GM19193 (cell line): ENCODE measurements around the gene TEKT5.

Experiments used
- POLR2A ChIP-seq: IDR thresholded peaks from 4 replicates; pipeline ENCODE4 v1.6.1; 2011; ENCODE audit not compliant: insufficient read depth, insufficient read length; ENCODE audit errors: extremely low read depth

TEKT5 gene

DNA sequence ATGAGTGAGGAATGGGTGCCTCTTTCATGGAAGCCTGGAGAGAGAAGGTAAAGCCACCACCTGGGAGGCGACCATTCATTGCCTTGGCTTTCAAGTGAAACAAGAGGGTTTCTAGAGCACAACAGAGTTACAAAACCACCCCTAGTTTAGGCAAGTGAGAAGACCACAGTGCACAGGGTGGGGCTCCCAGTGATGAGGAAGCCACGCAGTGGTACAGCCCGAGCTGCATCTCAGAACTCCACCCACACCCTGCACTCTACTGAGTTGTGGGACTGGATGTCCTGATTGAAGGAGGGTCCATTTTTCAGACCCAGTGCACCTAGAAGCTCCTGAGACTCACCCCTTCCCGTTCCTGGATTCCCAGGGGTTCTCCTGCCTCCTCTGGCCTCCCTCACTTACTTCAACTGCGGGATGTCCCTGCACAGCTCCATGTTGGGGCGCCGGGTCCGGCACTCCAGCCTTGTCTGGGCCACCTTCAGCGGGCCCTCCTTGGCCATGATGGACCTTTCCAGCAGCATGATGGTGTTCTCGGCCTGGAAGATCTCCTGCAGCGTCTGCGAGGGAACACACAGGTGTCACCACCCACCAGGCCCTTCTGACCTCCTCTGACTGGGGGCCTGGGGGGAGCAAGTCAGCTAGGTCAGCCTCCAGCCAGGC is 59.2 kb downstream of the TEKT5 start:
- no peak for TF ChIP-seq POLR2A

DNA sequence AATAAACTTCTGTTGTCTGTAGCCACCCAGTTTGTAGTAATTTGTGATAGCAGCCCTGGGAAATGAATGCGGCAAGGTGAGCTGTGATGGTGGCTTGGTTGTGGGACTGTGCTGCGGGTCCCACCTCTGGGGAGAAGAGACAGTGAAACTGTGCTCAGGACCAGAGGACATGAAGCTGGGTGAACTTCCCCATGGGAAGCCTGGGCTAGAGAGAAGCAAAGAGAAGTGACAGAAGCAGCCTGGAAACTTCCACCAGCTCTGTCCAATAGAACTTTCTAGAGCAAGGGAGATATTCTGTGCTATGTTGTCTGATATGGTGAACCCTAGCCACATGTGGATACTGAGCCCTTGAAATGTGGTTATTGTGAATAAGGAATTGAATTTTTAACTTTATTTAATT is 62.8 kb downstream of the TEKT5 start:
- no peak for TF ChIP-seq POLR2A

DNA sequence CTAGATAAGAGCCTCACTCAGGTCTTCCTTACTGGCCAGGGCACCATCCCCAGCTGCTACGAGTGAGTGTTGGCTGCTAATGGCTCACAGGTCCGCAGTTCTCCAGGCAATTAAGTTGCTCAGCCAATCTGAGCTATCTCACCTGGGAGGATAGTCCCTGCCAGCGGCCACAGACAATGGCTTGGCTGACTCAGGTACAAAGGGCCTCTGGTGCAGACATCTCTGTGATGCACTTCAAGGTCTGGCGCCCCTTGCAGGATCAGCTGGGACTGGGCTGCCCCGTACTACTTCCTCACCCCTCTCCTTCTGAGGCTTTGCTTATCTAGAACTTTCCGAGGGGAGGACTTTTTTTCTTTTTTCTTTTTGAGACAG is 65.2 kb downstream of the TEKT5 start:
- TF ChIP-seq POLR2A: no peak

DNA sequence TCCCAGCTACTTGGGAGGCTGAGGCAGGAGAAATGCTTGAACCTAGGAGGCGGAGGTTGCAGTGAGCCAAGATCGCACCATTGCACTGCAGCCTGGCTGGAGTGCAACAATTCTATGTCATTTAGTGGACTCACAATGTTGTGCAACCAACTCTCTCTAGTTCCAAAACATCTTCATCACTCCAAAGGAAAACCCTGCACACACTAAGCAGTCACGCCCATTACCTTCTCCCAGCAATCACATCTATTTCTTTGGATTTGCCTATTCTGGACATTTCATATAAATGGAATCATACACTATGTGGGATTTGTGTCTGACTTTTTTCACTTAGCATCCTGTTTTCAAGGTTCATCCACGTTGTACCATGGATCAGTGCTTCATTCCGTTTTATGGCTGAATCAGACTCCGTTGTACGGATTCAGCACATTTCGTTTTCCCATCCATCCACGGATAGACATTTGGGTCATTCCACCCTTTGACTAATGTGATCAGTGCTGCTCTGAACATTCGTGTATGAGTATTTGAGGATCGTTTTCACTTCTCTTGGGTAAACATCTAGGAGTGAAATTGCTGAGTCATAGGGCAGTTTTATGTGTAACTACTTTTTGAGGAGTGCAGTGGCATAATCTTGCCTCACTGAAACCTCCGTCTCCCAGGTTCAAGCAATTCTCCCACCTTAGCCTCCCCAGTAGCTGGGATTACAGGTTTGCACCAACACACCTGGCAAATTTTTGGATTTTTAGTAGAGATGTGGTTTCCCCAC is 69.0 kb downstream of the TEKT5 start:
- no peak for TF ChIP-seq POLR2A

- TF ChIP-seq POLR2A: no peak
These were observed 70.2 kb downstream of the TEKT5 start for GRCh38 chr16:10624527-10624926.

- no peak for TF ChIP-seq POLR2A
These were observed 71.7 kb downstream of the TEKT5 start for GRCh38 chr16:10623059-10623458.

GRCh38 chr16:10622036-10622921 is 72.5 kb downstream of the TEKT5 start:
- TF ChIP-seq POLR2A: no peak

DNA sequence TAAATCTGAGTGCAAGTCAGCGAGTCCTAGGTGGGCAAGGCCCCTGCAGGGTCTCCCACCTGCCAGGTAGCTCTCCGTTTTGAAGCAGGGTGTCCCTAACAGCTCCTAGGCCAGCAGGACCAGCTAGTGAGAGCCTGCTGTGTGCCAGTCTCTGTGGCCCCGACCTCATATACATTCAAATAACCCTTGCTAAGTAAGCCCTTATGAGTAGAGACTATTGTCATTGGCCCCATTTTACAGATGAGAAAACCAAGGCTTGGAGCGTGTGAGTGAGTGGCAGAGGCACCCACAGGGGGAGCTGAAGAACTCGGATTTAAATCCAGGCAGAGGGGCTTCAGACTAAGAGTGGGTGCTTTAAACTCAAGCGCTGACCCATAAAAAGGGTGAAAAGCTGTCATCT is 74.6 kb downstream of the TEKT5 start:
- TF ChIP-seq POLR2A: no peak

DNA sequence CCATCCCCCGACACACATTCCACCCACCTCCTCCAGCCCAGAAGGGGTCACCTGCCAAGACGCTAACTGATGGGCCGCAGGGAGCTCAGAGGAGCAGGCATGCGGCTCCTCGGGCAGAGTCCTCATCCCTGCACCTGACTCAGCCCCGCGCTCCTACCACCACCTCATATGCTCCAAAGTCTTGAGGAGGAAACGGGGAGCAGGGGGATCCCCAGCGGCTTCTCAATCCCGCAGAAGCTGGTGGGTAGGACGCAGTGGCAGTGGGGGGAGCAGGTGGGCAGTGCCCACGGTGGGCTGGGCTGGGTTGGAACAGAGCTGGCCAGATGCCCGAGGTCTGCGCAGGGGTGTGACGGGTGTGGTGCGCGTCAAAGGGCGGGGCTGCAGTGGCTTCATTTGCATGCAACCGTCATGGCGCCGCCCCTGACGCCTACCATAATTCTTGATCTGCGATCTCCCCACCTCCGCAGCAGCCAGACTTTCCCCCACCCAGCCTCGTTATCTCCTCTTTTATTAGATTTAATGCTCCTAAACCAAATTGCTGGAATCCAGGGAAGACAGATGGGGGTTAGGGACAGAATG is 75.4 kb downstream of the TEKT5 start:
- TF ChIP-seq POLR2A: no peak

- no peak for TF ChIP-seq POLR2A
These were observed 76.0 kb downstream of the TEKT5 start for GRCh38 chr16:10618710-10619209.

DNA sequence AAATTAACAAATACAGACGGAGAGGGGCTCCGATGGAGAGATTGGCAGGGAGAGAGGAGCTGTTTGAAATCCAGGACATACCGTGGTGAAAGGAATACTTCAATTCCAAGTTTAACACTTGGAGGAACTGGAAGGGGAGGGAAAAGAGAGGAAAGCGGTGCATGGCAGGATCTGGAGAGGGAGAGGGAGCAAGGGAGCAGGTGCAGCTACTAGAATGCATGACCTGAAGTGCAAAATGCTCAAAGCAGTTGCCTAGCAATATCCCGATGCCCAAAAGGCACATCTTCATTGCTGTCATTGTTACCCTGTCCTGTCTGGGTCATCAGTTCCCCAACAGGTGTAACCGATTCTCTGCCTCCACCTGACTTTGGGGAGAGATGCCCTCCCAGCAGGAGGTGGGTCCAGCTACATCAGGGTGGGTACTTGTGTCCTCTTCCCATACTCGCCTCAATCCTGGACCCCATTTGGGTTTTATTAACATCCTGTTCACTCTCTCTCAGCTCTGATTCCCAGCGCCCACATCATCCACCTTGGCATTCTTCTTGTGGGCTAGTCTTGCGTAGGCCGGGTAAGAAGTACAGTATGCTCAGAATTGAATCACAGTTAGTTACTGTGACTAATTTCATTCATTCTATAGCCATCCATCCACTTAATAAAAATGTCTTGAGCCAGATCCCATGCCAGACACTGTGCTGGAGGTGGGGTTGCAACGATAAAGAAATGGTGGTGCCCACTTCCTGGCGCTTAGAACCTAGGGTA is 76.9 kb downstream of the TEKT5 start:
- no peak for TF ChIP-seq POLR2A

GRCh38 chr16:10616756-10617640 is 77.7 kb downstream of the TEKT5 start:
- no peak for TF ChIP-seq POLR2A

DNA sequence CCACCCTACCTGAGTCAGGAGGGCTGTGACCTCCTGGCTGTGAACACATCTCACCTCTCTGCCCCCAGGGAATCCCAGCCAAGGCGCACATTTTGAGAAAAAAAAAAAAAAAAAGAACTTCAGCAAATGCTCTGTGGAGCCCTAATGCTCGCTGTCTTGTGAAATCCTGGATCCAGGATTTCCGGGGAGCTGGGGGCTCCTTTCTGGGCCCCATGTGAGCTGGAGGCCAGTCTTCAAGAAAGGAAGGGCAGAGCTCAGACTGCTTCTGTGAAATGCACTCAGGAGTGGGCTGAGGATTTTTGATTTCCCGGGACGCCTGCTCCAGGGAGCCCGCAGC is 78.3 kb downstream of the TEKT5 start:
- no peak for TF ChIP-seq POLR2A
